ENCODE results near the gene KAZALD1.

The KAZALD1 gene

GRCh38 chr10:101047961-101048892, 13.6 kb upstream of the KAZALD1 start:
- no peak for DNase-seq

- DNase-seq: peak; percentile 71
Observed at GRCh38 chr10:101050208-101051069, 11.3 kb upstream of the KAZALD1 start.

- no peak for DNase-seq
Observed at GRCh38 chr10:101052285-101052684, 9.5 kb upstream of the KAZALD1 start.

DNA sequence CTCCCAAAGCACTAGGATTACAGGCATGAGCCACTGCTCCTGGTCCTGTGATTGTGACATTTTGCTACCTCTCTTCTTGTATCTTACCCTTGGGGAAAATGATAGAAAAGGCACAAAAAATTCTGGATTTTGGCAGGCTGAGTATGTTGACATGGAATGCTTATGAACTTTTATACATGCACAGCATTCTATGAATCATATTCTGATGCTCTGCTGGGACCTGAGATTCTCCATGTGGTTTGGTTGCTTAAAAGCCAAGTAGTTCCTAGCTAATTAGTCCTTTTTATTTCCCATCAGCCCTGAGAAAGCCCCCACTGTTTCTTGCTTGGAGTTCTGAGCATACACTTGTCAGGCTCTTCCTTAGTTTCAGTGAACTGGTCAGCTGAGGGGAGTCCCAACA, 8.3 kb upstream of the KAZALD1 start:
- no peak for DNase-seq

DNA sequence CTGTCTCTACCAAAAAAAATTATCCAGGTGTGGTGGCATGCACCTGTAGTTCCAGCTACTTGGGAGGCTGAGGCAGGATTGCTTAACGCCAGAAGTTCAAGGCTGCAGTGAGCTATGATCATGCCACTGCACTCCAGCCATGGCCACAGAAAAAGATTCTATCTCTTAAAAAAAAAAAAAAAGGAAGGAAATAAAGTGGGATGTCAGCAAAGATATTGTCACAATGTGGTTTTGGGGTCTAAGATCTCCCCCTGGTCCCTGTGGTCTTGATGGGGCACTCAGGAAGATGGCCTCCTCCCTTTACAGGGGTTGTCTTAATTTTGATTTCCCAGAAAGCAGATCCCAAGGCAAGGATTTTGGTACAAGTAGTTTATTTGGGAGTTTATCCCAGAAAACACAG, 7.4 kb upstream of the KAZALD1 start:
- no peak for DNase-seq

- no peak for DNase-seq
Observed at GRCh38 chr10:101054876-101055275, 6.9 kb upstream of the KAZALD1 start.

GRCh38 chr10:101055411-101055810, 6.4 kb upstream of the KAZALD1 start:
- DNase-seq: no peak

DNA sequence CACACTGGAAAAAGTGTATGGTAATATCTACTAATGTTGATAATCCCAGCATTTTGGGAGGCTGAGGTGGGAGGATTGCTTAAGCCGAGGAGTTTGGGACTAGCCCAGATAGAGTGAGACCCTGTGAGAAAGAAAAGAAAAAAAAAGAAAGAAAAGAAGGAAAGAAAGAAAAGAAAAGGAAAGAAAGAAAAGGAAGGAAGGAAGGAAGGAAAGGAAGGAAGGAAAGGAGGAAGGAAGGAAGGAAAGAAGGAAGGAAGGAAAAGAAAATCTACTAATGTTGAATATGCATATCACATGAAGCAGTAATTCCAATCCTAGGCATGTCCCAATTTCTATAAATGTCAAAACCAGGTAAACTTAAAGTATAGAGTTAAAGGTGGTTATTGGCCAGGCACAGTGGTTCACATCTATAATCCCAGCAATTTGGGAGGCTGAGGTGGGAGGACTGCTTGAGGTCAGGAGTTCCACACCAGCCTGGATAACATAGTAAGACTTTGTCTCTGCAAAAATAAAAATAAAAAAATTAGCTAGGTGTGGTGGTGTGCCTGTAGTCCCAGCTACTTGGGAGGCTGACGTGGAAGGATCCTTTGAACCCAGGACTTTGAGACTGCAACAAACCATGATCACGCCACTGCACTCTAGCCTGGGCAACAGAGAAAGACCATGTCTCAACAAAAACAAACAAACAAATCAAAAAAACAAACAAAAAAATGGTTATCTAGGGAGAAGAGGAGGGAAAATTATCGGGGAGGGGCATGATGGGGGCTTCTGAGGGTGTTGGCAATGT, 5.2 kb upstream of the KAZALD1 start:
- no peak for DNase-seq

DNA sequence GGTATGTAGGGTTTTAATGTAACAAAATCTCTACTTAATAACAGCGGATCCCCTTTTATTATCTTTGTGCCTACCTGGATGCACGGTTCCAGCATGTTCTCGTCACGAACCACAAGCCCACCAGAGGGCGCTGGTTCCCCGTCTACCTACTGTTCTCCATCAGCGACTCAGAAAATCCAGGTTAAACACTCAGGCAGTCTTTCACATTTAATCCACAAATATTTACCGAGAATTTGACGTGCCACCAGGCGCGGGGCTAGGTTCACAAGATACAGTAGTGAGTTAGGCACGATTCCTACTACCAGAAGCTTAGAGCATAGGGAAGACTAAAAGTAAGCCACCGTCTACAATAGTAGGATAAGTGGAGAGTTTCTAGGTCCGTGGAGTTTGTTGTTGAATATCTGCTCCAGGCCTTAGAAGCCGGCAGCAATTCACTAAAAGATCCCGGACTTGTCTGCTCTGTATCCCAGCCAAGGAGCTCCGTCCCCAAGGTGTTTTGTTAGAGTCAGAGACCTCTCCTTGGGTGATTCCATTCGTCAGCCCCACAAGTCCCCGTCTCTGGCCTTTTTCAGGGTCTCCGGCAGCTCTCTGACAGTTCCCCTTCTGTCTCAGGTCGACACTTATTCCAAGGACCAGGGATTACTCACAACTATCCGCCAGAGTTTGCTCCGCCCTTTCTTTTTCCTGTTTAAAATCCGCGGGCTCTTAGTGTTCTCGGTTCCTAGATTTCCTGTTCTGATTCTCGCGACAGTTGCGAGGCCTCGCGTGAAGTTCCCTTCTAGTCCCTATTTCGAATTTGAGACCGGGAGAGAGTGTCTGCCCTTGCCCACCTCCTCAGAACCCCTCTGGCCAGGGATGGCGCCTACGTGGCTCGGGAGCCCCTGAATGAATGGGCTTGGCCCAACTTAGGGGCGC, 1.5 kb upstream of the KAZALD1 start:
- DNase-seq: peak; percentile 90

DNA sequence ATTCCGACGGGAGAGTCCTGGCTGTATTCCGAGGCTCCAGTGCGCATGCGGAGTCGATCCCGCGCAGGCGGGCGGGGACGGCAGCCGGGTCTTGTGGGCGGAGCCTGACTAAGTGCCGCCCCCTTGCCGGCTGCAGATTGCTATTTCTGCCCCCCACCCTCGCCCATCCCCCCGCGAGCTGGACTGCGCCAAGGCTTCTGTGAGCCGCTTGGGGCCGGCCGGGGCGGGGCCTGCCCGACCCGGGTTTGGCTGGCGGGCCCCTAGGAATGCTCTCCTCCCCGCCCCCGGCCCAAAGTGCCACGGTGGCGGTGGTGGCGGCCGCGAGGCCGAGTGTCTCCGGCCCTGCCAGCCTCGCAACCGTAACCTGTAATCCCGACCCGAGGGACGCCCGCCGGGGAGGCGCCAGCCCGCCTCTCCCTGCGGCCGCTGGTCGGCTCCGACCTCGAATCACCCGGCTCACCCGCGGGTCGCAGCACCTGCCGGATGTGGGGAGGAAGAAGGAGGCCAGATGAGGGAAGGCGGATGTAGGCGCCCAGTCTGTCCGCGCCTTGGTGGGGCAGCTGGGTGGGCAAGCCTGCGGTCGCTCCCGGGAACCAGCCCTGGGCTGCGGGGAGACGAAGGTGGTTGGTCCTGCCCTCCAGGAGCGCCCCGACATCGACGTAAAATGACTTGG, 702 bp upstream of the KAZALD1 start:
- peak; percentile 90 for DNase-seq

DNA sequence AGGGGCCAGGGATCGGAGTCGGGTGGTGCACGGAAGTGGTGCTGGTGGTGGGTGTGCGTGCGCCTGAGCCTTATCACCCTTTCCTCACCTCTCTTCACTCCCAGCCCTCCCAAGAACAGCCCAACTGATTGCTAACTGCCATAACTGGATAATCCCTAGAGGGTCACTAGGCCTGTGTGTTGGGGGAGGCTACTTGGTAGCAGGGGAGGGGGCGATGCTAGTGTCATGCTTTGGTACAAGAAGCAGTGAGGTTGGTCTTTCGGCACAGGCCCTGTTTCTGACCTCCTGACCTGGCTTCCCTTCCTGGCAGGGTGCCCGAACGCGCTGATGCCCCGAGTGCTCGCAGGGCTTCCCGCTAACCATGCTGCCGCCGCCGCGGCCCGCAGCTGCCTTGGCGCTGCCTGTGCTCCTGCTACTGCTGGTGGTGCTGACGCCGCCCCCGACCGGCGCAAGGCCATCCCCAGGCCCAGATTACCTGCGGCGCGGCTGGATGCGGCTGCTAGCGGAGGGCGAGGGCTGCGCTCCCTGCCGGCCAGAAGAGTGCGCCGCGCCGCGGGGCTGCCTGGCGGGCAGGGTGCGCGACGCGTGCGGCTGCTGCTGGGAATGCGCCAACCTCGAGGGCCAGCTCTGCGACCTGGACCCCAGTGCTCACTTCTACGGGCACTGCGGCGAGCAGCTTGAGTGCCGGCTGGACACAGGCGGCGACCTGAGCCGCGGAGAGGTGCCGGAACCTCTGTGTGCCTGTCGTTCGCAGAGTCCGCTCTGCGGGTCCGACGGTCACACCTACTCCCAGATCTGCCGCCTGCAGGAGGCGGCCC, 652 bp downstream of the KAZALD1 start:
- peak; percentile 8 for DNase-seq

DNA sequence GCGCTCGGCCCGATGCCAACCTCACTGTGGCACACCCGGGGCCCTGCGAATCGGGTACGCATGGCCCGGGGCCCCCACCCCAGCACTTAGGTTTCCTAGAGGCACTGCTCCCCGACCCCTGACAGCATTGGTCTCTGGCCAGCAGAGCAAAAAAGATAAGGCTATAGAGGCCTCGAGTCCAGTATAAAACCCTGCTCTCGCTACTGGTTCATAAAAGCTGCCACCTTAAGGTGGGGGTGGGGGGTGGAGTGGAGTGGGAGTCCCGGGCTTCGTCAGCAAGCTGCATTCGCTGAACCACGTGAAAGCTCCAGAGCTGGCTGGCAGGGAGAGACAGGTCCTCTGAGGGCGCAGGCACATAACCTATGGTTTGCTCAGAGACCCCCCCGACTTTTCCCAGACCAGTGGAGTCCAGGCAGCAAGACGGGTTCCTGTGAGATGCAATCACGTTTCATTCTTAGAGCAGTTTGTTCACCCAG, 1.3 kb downstream of the KAZALD1 start:
- no peak for DNase-seq

GRCh38 chr10:101063548-101064414, 2.0 kb downstream of the KAZALD1 start:
- no peak for DNase-seq

GRCh38 chr10:101064415-101065030, 2.7 kb downstream of the KAZALD1 start:
- no peak for DNase-seq

DNA sequence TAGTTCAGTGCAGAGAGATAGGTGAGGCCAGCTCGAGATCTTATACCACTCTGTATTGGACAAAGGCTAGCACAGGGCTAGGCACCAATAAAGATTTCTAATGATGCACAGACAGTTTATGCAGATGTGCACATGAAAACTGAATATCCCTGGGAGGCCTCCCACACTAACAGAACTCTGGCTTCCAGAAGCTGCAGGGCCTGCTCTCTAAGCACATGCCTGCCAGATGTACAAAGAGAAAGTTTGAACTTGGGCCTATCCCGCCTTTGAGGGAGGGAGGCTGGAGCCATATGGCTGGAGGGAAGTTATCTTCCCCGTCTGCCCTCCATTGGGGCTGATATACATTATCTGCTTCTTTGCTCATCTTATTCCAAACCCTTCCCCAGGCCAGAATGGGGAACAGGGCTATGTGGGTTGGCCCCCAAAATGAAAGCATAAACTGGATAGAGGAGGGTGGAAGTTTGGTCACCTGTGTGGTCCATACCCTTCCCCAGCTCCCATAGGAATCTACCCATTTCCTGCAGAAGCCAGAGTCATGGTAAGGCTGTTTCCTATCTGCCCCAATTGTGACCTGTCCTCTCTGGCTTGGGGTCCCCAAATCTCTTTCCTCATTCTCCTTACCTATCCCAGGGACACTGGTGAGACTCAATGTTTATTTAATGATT, 3.8 kb downstream of the KAZALD1 start:
- DNase-seq: no peak

DNA sequence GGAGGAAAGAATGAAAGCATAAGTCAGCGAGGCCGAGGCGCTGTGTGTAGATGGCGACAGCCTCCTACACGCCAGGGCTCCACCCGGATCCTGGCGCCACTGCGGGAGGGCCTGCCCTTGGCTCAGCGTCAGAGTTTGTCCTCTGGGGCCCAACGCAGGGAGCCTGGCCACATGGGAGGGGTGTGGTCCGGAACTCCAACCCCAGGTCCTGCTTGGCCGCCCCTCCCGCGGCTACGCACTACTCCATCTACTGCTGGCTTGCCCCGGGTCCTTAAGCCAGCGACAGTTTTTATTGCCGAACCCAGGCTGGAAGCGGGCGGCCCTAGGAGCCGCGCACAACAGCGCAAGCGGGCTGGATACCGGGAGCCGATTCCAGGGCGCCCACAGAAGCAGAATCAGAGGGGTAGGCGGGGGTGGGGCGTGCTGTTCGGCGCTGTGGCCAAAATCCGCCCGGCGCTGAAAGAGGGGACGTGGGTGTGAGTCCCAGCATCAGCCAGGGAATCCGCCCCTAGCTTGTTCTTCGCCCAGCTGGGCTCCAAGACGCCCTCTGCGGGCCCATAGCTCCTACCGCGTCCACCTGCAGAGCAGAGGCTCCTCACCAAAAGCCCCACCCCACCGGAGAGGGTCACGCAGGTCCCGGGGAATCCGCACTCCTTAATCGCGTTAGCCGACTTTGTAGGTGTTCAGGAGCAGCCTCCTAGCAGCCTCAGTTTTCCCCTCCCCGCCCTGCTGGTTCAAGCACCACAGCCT, 4.5 kb downstream of the KAZALD1 start:
- DNase-seq: peak; percentile 18

- no peak for DNase-seq
Observed at GRCh38 chr10:101066896-101067355, 5.1 kb downstream of the KAZALD1 start.
